ENCODE results near the gene SAE1.

GRCh38 chr19:47113850-47114651 lies 16.6 kb upstream of the SAE1 start:
- TF ChIP-seq CTCF (IDR thresholded peaks at IDR 0.05) (no peak), POLR2A (IDR thresholded peaks at IDR 0.05) (no peak), EP300 (IDR thresholded peaks at IDR 0.05) (no peak), POLR2AphosphoS5 (IDR thresholded peaks at IDR 0.05) (no peak)
